K562 (cell line): ENCODE measurements around the gene PIK3CG. TPM values are rescaled to one million over a fixed set of nuclear protein-coding genes. Genes with fewer than 3 reads are reported as not detected.

Source experiments
- ATAC-seq: fragments of 200-7000 bp; cut with Tn5 transposase; 3 replicates; pipeline ENCODE4 v1.9.1; 2020; ENCODE audit warnings: moderate library complexity
- BruUV-seq: library from RNA; stranded (reverse); fragments of 400-500 nt; replicated peaks from 2 replicates; lab custom pipeline; 2021; lab: Mats Ljungman, UMichigan
- CTCF ChIA-PET: fragments of 300-600 bp; formaldehyde crosslinking; extraction: SDS; loops from one replicate; lab custom pipeline; 2021; ENCODE audit warnings: low intra/inter-chr PET ratio; lab: Yijun Ruan, JAX
- POLR2A ChIA-PET: fragments of 300-600, 350-650 bp; sonication (Branson Sonifier 250); formaldehyde crosslinking; extraction: SDS; loops from one replicate; lab custom pipeline; 2021; ENCODE audit warnings: antibody characterized with exemption, inconsistent platforms; lab: Yijun Ruan, JAX
- DNase-seq, 4 experiments: peaks; one replicate each; pipeline versions ENCODE4 v3.0.0 to v3.0.0-alpha.2; 2011 to 2018; ENCODE audit warnings: low spot score in 3 of 4, mixed read lengths in 3 of 4; ENCODE audit errors: extremely low read depth in 1 of 4
- FAIRE-seq: peaks from 2 replicates; lab custom pipeline; 2011; peaks lifted over from hg19 to GRCh38; lab: Jason Lieb, UNC
- H2AFZ ChIP-seq: 2 replicates; pipeline ENCODE4 v1.6.0; 2011; ENCODE audit warnings: low read depth, low read length, control low read depth, inconsistent platforms
- H3K27ac ChIP-seq: fragments of 200-600 bp; 3 replicates; pipeline ENCODE4 v1.8.0; 2011; ENCODE audit warnings: low read depth, mild to moderate bottlenecking, control low read depth, inconsistent platforms, low read length, moderate library complexity, mixed read lengths; ENCODE audit errors: extremely low read depth
- H3K27me3 ChIP-seq, 2 experiments: fragments of 300-600 bp in 1 of 2; 2 replicates in 1 of 2; 3 replicates in 1 of 2; pipeline versions ENCODE4 v1.6.0 to v1.8.0; 2011; ENCODE audit warnings: inconsistent platforms in 2 of 2, low read length in 2 of 2, mild to moderate bottlenecking in 1 of 2, mixed read lengths in 1 of 2, moderate library complexity in 1 of 2; ENCODE audit not compliant: control insufficient read depth in 2 of 2, insufficient read depth in 2 of 2
- H3K36me3 ChIP-seq: fragments of 300-600 bp; 3 replicates; pipeline ENCODE4 v1.8.0; 2011; ENCODE audit warnings: mild to moderate bottlenecking, low read length, inconsistent platforms; ENCODE audit not compliant: control insufficient read depth, insufficient read depth
- H3K4me1 ChIP-seq, 2 experiments: fragments of 200-600 bp in 1 of 2; replicated peaks in 1 of 2; 2 replicates in 1 of 2; 3 replicates in 1 of 2; pipeline versions ENCODE4 v1.5.1 to v1.8.0; 2011; ENCODE audit warnings: inconsistent platforms in 2 of 2, low read length in 2 of 2, mild to moderate bottlenecking in 1 of 2, mixed read lengths in 1 of 2, moderate library complexity in 1 of 2; ENCODE audit not compliant: control insufficient read depth in 2 of 2, insufficient read depth in 2 of 2
- H3K4me2 ChIP-seq: 2 replicates; pipeline ENCODE4 v1.6.1; 2011; ENCODE audit warnings: low read length, control low read depth, inconsistent platforms, mixed read lengths; ENCODE audit not compliant: insufficient read depth
- H3K4me3 ChIP-seq: fragments of 200-600 bp; sonication (generic), shearing (Covaris generic); 2 replicates; pipeline ENCODE4 v1.5.1; 2016; ENCODE audit warnings: control low read depth, inconsistent platforms
- H3K79me2 ChIP-seq: fragments of 200-600 bp; 3 replicates; pipeline ENCODE4 v1.8.0; 2011; ENCODE audit warnings: low read length, inconsistent platforms; ENCODE audit not compliant: control insufficient read depth, insufficient read depth
- H3K9ac ChIP-seq, 2 experiments: 2 replicates each; pipeline versions ENCODE4 v1.6.0 to v1.6.1; 2011; ENCODE audit warnings: low read depth in 2 of 2, low read length in 2 of 2, control low read depth in 1 of 2, inconsistent platforms in 1 of 2, mild to moderate bottlenecking in 1 of 2, mixed read lengths in 1 of 2; ENCODE audit not compliant: insufficient read depth in 1 of 2
- H3K9me1 ChIP-seq: one replicate; pipeline ENCODE4 v1.6.0; 2011; ENCODE audit warnings: inconsistent platforms, mild to moderate bottlenecking, low read length, moderate library complexity; ENCODE audit not compliant: control insufficient read depth, insufficient read depth
- H3K9me3 ChIP-seq: replicated peaks from 2 replicates; pipeline ENCODE4 v1.5.1; 2011; ENCODE audit warnings: low read depth, low read length, inconsistent platforms; ENCODE audit not compliant: control insufficient read depth, insufficient read depth
- H4K20me1 ChIP-seq: replicated peaks from 2 replicates; pipeline ENCODE4 v1.6.1; 2011; ENCODE audit warnings: low read length, inconsistent platforms, mixed read lengths; ENCODE audit not compliant: control insufficient read depth, insufficient read depth
- CSDE1 ChIP-seq, 2 experiments: fragments of 450-650 bp; IDR thresholded peaks; 2 replicates each; pipeline ENCODE4 v1.6.1; 2016; ENCODE audit warnings: mild to moderate bottlenecking in 1 of 2
- KLF16 ChIP-seq: IDR thresholded peaks from 2 replicates; pipeline ENCODE4 v1.6.1; 2016; ENCODE audit warnings: antibody characterized with exemption
- NCOA1 ChIP-seq: fragments of 450-650 bp; IDR thresholded peaks from 2 replicates; pipeline ENCODE4 v1.6.1; 2016; ENCODE audit warnings: low read depth
- ZBTB40 ChIP-seq, 2 experiments: fragments of 450-650 bp in 1 of 2; sonication (generic) in 1 of 2; formaldehyde crosslinking in 1 of 2; IDR thresholded peaks; 2 replicates each; pipeline versions ENCODE4 v1.7.1 to v1.9.0; 2016 to 2022; ENCODE audit warnings: inconsistent platforms in 1 of 2, mild to moderate bottlenecking in 1 of 2, missing genetic modification reagents in 1 of 2
- ZFP36 ChIP-seq: fragments of 150-350 bp; IDR thresholded peaks from 2 replicates; pipeline ENCODE4 v1.6.1; 2018; ENCODE audit warnings: low read length, low read depth; ENCODE audit not compliant: partially characterized antibody
- ZNF695 ChIP-seq: fragments of 450-650 bp; formaldehyde crosslinking; IDR thresholded peaks from 2 replicates; pipeline ENCODE4 v1.4.0; 2020; ENCODE audit warnings: mild to moderate bottlenecking, moderate library complexity
- WGBS: fragments of 100-300 bp; shearing (Covaris generic); methylation state at CpG from one replicate; pipeline ENCODE4 v1.1.6; 2016; ENCODE audit warnings: low coverage, mixed read lengths; ENCODE audit not compliant: insufficient coverage; ENCODE audit errors: missing lambda C conversion rate; 5-methylcytosine and 5-hydroxymethylcytosine counted together
- in situ Hi-C: fragments of 300-500 bp; cut with MboI; formaldehyde crosslinking; loops from 4 replicates; pipeline ENCODE4 v1.15.0; 2018; ENCODE audit warnings: inconsistent platforms, mixed read lengths
- intact Hi-C: fragments of 100-400 bp; cut with micrococcal nuclease; formaldehyde crosslinking; loops from 2 replicates; pipeline ENCODE4 v1.14.2; 2022
- polyA plus RNA-seq, 8 experiments: library from polyadenylated mRNA; depleted of rRNA in 4 of 8; stranded (reverse) in 5 of 8; unstranded in 3 of 8; fragments of >200 nt; fragmentation: Nextera tagmentation in 2 of 8; fragmentation: Illumina TruSeq in 1 of 8; extraction: Ambion mirVana in 2 of 8; extraction: Trizol in 1 of 8; gene quantifications; 2 replicates each; pipeline versions ENCODE4 v1.2.1 to v1.2.3, GENCODE V29; 2011 to 2014; ENCODE audit warnings: inconsistent platforms in 1 of 8, missing spikeins in 1 of 8
- total RNA-seq, 7 experiments: library from RNA; depleted of rRNA in 6 of 7; stranded (reverse); fragments of >200 nt in 6 of 7; fragmentation: Illumina TruSeq in 2 of 7; extraction: Trizol in 2 of 7; gene quantifications; 2 replicates each; pipeline versions ENCODE4 v1.2.1 to v1.2.3, GENCODE V29; 2011 to 2021; ENCODE audit warnings: low replicate concordance in 1 of 7
- TF ChIP-seq, protein P1 (sequence below): fragments of 250-450 bp; sonication (Bioruptor Pico); IDR thresholded peaks from 2 replicates; pipeline ENCODE4 v1.4.0; 2020; ENCODE audit warnings: borderline replicate concordance

Gene PIK3CG
- total and polyA plus RNA-seq, 9 of the 15 experiments (the other 6 are each of a cell fraction or from before 2014, with no cell fraction given), result 5.3 to 42.5 (median 29.0) TPM

DNA sequence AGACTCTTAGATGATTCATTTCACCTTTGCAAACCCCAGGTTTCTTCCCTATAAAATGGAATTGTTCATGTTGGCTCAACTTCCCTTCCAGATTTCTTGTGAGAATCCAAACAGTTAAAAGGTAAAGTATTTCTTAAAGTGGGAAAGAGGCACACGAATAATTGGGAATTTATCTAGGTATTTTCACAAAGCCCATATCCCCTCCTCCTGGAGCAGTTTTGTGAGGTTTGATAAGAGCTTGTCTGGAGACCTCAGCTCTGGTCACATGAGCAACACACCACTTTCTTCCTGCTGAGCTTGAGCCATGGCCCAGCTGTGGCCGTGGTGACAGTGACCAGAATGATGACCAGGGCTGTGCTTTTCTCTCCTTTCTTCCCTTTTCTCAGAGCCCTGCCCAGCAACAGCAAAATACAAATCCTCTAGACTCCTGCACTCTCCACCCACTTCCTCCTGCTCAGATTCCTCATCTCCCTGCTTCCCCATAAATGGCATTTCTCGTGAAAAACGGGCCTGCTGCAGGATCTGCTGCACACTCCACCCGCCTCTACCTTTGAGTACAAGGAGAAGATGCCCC is 87.7 kb downstream of the PIK3CG start:
- Histone ChIP-seq H3K4me3 (no peak overlapping the region), H4K20me1 (no peaks in the 10 kb centered on the region), H3K9ac (peak overlapping the region; percentile 25 to 73; a peak in 3 of 4 replicates), H2AFZ (peak overlapping the region; percentile 64), H3K4me2 (peak overlapping the region; percentile 59), H3K27ac (peak overlapping the region; percentile 45), H3K27me3 (no peaks in the 10 kb centered on the region), H3K9me3 (no peaks in the 10 kb centered on the region), H3K79me2 (no peaks in the 10 kb centered on the region), H3K36me3 (no peaks in the 10 kb centered on the region), H3K9me1 (no peaks in the 10 kb centered on the region), H3K4me1 (peaks cover 19 to 34% of the 10 kb centered on the region in 2 experiments)
- in situ Hi-C loops, result loop anchor here (5.0 kb wide), 1 partner anchor 95 kb away; no protein-coding TSS in a partner anchor
- ChIA-PET POLR2A (interaction anchor here (0.5 to 2.0 kb wide), 11 partner anchors 22 to 1205 kb away, joined by 3 to 8 read pairs (median 4); partner anchors contain the start of gene HBP1), CTCF (interaction anchor here (1.3 to 1.9 kb wide), 2 partner anchors 194 to 198 kb away, joined by 5 read pairs; no protein-coding TSS in a partner anchor)
- FAIRE-seq (peak; percentile 91), ATAC-seq (peak; percentile 92), DNase-seq (peak; percentile 66 to 95 (median 78))
- 12% methylated on average over 5 of the region's 5 CpGs for WGBS
- intact Hi-C loops, result loop anchor here (1.0 kb wide), 2 partner anchors 26 to 55 kb away; no protein-coding TSS in a partner anchor
- no TSS peak for BruUV-seq
- peak; percentile 42; the same call in 1 of the 2 replicates for TF ChIP-seq ZBTB40 (IDR thresholded peaks at IDR 0.05)
- TF ChIP-seq ZBTB40 (CRISPR knock-in tag; IDR thresholded peaks at IDR 0.05), result no peak
- TF ChIP-seq, protein P1, sequence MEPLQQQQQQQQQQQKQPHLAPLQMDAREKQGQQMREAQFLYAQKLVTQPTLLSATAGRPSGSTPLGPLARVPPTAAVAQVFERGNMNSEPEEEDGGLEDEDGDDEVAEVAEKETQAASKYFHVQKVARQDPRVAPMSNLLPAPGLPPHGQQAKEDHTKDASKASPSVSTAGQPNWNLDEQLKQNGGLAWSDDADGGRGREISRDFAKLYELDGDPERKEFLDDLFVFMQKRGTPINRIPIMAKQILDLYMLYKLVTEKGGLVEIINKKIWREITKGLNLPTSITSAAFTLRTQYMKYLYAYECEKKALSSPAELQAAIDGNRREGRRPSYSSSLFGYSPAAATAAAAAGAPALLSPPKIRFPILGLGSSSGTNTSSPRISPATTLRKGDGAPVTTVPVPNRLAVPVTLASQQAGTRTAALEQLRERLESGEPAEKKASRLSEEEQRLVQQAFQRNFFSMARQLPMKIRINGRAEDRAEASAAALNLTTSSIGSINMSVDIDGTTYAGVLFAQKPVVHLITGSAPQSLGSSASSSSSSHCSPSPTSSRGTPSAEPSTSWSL (CRISPR knock-in tag), result no peak
- TF ChIP-seq KLF16, result peak; percentile 69
- peak; percentile 66 for TF ChIP-seq NCOA1
- peak; percentile 52 for TF ChIP-seq ZFP36
- TF ChIP-seq CSDE1 (IDR thresholded peaks at IDR 0.05), result no peak
- TF ChIP-seq ZNF695 (CRISPR knock-in tag), result no peak
